Right renal pelvis (tissue), 4 donors: ENCODE results near the gene CHML. TPM values are rescaled to one million over a fixed set of nuclear protein-coding genes. Genes with fewer than 3 reads are reported as not detected.

ENCODE experiments used
- DNase-seq, 4 donors: peaks; one replicate each; pipeline ENCODE4 v3.0.0-alpha.2; 2013; ENCODE audit warnings: low read depth in 4 of 4, low spot score in 3 of 4, missing footprints in 1 of 4
- polyA plus RNA-seq, 4 donors: library from polyadenylated mRNA; unstranded; fragments of 120-200 nt; gene quantifications; one replicate each; pipeline ENCODE4 v1.2.1, GENCODE V29; 2013; ENCODE audit not compliant: insufficient read length in 4 of 4

Gene CHML
- polyA plus RNA-seq, 4 donors = 21.8 to 28.8 (median 26.5) TPM

DNA sequence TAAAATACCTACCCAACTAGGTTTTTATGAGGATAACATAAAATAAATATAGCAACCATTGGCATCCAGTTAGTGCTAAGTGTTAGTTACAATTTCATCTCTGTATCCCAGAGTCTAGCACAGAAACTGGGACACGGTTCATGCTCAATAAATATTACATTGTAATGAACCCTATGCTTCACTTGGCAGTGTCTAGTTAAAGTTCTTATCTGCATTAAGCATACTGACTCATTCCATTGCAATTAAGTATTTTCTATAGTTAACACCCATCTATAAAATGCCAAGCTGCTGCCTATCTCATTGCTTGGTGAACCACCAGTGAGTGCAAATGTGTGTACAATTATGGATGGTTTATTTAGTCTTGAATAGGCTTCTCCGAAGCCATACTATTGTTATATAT is 15.2 kb downstream of the CHML start:
- DNase-seq = no peak

DNA sequence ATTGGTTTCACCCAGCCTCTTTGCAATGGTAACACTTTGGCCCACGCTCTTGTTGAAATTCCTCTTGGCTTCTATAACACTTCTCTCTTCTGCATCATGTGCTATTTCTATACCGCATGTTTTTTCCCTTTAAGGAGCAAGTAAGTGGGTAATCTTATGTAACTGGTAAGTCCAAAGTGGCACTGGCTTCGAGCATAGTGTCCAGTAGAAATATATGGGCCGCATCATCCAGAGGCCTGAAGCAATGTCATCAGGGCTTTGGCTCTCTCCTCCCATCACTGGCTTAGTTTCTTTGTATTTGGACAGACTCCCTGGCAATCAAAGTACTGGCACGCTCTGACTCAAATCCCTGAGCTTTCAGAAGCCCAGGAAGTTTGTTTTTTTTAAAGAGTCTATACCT is 17.5 kb downstream of the CHML start:
- DNase-seq = no peak

DNA sequence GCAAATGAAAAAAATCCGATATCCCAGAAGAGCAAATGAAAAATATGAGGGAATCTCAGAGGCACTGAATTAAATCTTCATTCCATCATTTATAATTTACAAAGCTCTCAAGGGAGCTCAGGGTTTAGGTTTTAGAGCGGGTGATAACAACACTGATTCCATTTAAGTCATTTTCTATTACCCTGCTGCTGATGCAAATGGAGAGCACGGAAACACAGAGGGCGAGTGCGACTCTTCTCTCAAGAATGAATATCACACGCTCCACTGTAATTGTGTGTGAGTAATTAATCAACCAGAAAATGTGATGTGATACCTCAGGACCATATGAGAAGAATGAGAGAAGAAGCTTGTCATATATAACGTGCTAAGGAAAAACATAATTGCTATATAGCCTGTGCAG is 22.7 kb downstream of the CHML start:
- DNase-seq = no peak

DNA sequence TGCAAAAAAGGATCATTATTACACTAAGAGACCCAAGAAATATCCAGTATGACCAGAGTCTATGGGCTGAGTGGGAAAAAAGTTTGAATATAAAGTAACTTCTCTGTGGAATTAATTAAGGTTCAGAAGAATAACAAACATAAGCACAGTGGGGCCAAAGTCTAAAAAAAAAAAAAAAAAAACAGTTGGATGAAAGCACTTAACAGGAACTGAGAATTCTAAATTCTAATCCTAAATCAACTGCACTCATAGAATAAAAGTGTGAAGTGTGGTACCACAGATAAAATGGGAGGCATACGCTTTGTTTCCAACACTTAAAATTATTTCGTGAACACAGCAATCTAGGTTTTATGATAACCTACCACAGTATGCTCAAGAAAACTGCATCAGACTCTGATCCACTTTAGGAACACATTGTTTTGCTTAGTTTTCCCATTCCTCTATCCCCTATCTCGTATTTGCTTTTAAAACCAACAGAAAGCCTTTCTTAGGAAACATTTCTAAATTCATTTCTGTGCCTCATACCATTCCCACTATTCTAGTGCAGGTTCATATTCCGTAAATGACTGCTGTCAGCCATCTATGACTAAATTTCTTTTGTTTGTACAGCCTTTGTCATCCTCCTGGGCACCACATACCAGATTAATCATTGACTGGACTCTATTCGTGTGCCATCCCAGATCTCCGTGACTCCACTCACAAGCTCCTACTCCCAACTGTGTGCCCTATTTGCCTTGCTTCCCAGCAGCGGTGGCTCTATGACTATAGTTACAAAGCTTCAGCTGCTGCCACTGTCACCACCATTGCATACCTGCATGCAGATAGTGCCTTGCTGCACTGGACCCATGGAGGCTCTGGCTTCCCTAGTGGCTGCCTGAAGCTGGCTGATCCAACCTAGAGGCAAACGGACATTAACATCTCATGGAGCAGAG is 24.9 kb downstream of the CHML start:
- no peak for DNase-seq

DNA sequence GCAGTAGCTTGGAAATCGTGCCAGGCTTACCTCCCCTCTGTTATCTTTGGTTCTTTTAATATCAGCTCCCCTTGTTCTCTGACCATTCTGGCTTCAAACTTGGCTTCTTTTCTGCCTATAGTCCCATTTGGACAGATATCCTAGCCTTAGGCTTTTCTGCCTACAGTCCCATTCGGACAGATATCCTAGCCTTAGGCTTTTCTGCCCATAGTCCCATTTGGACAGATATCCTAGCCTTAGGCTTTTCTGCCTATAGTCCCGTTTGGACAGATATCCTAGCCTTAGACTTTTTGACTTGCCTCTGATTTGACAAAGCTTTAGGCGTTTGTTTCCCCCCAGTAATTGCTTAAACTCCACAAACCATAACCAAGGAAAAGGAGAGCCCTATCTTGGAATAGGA is 25.6 kb downstream of the CHML start:
- DNase-seq = no peak

DNA sequence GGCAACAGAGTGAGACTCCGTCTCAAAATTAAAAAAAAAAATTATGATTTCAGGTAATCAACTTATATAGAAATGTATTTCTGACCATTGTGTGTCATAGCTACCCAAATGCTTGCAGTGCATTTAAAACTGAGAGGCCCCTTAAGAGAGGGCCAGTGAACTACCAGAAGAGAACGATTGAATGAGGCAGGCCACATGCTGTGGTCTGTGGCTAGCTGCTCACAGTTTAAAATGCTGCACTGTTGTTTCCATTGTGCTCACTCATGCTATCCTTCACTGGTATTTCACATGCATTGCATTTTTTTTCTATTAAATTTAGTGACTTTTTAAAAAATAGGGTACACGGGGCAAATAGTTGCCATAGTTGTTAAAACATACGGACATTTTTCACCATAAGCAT is 26.0 kb downstream of the CHML start:
- no peak for DNase-seq

DNA sequence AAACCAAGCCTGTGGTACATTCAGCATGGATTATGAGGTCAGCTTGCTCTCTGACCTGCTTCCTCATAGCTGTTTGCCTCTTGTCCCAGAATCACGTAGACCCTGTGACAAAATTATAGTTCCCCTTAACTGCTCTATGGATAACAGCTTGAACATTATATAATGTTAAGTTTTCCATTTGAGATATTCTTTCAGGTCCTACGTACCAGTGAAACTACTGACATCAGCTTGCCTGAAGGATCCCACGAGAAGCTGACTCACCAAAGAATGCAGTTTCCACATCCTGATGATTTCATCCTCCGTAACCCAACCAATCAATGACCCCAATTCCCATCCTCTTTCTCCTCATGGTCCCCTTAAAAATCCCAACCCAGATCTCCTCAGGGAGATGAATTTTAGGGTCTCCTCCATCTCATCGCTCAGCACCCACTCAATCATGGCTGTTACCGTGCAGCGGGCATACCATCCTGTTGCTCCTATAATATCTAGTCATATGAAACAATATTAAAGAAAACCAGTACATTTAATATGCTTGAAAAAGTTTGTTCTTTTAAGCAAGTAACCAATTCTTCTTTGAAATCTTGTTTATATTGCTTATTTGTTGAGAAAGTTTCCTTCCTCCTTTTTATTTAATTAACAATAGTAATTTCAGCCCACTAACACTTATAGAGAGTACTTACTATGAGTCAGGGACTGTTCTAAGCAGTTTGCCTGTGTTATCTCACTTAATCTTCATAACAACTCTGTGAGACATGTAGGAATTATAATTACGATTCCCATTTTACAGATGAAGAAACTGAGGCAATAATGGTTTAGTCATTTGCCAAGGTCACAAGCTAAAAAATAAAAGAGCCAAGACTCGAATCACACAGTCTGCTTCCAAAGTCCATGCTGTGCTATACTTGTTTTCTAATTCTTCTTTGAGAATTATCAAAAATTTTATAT is 27.4 kb downstream of the CHML start:
- DNase-seq = no peak

DNA sequence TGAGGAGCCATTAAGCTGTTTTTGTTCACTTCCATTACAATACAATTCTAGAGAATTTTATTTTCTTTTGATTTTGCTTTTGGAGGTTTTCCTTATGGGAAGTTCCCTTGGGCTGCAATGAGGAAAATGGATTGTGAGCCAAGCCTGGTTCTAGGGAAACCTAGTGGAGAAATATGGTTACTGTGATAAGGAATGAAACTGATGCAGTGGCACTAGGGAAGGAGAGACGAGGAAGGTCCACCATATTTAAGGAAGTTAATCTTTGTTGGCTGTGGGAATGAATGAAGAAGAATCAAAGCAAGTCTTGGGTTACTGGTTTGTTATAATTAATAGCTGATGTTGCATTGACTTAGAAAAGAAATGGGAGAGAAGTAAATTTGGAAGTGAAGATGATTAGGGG is 28.4 kb downstream of the CHML start:
- DNase-seq = no peak

DNA sequence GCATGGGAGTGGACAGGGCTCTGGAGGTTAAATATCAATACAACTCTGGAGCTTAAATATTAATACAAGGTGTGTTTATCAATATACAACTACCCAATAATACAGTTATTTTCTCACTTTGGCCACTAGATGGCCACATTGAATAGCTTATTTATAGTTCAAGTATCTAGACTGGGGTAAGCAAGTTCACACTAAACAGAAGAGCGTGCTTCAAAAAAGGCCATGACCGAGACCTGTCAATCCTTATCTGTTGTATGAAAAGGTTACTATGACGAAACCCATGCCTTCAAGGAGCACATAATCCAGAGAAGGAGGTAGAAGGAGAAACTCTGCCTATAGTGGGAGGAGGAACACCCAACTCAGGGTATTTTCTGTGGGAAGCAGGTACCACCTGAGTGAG is 29.1 kb downstream of the CHML start:
- peak in 3 of 4 donors; percentile 44 to 47 (median 46) for DNase-seq

DNA sequence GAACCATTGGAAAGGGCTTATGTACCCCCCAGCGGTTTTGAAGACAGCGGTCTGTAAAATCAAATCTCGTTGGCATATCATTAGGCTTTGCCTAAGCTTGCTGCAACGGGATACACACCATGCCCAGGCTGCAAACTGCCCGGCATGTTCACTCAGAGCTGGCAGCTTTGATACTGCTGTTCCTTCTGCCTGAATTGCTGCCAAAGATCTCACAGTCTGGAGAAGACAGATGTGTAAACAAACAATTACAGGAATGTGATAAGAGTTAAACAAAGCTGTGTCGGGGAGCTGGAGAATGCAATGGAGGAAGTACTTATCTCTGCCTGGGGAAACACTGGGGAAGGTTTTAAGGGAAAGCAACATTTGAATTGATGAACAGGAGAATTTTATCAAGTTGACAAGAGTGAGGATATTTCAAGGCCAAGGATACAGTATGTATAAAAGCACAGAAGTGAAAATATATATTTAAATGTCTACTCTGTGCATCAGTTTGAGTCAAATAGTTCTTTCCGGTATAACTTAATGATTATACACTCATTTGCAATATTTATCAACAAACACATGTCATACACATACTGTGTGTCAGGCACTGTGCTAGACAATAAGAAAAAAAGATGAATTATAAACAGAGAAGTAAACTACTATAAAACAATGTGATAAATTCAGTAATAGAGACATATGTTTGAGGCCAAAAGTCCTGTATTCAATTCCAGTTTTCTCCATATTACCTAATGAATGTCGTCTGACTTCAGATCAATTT is 29.9 kb downstream of the CHML start:
- peak in 1 of 4 donors; percentile 7 for DNase-seq

DNA sequence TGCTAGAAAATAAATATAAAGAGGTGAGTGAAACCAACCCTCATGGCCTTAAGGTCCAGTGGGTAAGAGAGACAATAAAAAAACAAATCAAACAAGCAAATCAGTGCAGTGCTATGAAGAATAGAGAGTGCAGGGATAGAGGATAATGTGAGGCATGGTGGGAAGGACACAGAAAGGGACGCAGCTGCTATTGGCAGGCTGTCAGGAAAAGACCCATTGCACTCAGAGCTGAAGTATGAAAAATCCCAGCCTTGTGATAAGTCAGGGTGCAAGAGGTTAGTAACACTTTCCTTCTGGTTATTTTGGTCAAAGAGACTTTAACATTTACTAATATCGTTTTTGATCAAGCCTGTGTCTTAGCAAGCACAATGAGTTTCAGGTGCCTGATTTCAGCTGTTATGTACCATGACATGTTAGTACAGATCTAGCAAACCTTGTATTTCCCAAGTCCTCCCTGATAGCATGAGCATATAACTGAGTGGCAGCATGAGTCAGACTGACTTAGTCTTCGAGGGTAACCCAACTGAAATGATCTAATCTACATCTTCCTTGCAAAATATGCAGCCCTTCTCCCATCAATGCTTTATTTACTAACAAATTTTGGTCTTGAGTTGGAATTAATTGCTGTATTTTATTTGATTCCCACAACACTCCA is 31.7 kb downstream of the CHML start:
- DNase-seq = no peak

DNA sequence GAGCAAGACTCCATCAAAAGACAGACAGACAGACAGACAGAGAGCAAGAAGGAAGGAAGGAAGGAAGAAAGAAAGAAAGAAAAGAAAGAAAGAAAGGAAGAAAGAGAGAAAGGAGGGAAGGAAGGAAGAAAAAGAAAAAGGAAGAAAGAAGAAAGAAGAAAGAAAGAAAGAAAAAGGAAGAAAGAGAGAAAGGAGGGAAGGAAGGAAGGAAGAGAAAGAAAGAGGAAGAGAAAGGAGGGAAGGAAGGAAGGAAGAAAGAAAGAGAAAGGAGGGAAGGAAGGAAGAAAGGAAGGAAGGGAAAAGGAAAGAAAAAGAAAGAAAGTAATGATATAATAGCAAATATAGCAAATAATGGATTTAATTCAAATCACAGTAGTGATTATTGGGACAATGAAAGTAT is 32.7 kb downstream of the CHML start:
- DNase-seq = no peak

DNA sequence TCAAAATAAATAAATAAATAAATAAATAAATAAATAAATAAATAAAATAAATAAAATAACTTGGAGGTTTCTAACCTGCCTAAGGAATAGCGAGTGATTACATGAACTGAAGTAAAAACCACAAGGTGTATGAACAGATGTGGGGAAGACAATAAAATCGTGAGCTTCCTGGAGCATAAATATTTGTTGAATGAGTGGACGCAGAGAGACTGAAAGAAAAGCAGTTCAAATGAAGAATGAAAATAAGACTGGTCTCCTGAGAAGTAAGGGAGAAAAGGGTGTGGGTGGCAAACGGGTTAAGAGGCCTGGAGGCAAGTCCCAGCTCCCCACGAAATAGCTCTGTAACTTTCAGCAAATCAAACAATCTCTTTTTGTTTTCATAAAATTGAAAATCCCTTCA is 33.6 kb downstream of the CHML start:
- DNase-seq = no peak

DNA sequence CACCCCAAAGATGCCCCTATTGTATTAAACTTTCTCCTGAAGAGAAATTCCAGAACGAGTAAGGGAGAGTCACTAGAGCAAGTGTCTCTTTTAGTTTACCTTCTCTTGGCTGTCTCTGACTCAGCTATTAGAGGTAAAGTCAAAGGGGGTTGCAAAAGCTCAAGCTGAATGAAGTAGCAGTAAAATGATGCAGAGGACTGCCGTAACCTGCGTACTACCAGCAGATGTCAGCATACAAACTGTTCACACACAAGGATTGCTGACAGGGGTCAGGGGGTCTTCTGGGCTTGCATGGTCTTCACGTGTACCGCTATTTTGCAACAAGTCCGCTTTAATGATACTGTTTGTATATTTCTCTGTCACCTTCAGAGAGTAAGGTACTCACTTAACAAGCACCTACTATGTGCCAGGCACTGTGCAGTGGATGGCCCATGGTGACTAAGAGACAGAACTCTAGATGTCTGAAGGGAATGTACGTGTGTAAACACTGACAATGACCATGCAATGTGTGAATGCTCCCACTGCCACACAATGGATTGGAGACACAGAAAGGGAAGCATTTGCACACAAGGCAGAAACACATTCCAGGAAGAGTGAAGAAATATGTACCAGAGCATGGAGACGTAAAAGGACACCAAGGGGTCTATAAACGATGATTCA is 34.9 kb downstream of the CHML start:
- DNase-seq = no peak

DNA sequence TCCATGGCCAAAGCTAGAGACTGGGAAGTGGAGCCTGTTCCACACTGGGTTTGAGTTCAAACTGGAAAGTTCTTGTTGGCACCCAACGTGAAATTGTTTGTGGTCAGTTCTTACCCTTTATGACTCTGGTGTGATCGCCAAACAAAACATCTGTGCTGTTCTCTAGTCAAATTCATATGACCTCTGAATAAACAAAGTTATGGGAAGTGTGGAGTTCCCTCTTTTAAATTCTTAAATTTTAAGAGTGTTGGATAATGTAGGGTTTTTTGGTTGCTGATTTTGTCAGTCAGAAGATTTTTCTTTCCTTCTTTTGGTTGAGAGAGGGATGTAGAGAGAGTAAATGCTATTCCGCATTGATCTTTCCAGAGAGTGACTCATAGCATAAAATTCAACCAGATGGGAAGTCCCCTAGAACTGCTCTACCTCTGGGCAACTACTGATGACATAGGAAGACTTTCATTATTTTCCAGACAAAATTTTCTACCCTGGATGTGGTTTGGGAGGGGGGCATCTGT is 36.4 kb downstream of the CHML start:
- no peak for DNase-seq

DNA sequence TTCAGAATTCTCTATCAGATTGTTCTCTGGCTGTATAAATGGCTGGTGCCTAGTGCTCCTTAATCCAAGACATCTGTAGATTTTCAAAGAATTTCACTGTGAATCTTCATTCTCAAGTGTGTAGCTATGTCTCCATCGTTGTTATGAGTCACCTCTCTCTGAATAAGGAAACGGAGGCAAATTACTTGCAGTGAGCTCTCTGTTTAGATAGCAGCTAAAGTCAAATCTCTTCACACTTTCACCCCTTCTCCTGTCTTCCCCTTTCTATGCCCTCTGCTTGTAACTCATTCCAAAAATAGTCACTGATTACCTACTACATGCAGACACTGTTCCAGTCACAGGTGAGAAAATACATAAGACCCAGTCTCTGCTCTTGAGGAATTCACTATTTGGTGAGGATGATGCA is 39.7 kb downstream of the CHML start:
- no peak for DNase-seq

DNA sequence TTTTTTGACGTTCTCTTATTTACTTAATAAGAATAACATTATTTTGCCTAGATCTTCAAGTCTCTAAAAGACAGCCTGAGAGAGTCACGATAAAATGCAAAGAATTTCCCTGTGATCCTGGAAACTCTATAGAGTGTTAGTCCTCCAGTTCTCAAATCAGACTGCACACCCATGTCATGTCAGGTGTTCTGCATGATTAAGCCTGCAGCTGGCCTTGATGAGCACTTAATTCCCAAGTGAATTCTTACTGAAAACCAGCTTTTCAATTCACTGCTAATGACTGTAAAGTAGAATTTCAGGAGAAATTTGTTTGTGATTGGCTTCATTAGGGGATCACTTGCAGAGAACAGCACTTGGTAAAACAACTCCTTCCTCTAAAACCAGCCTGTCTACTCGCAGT is 41.9 kb downstream of the CHML start:
- DNase-seq = no peak

DNA sequence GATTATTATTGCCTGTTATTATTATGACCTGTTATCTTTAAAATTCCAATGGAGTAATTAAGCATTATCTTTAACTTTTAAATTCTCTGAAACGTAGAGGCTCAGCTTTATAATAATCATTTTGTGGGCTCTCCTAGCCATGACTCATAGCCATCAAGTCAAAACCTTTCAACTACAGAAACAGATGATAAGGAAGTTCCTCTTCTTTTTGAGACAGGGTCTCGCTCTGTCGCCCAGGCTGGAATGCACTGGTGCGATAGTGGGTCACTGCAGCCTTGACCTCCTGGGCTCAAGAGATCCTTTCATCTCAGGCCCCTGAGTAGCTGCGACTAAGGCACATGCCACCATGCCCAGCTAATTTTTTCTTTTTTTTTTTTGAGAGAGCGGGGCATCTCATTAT is 43.5 kb downstream of the CHML start:
- no peak for DNase-seq

DNA sequence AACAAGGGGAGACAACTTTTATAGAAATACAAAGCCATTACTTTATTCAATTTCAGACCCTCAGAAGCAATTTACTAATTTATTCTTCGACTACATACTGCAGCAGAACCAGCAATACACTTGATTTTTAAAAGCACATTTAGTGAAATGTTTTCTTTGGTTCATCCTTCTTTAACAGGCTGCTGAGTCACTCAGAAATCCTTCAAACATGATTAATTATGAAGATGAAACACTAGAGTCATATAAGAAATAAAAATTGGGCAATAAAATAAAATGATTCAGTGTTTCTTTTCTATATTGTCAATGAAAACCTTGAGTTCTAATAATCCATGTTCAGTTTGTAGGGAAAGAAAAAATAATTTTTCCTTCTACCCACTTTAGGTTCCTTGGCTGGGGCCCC is 47.0 kb downstream of the CHML start:
- DNase-seq = no peak
